Erythroblast (primary cell): ENCODE results near the gene TNFRSF13B.
"Not testable (repeated sequence)": the region's sequence is repeated elsewhere in the genome, so short reads cannot be mapped to it uniquely, and the experiment has no call there.

Experiments
- GATA1 ChIP-seq: IDR thresholded peaks from 2 replicates; pipeline ENCODE4 v1.6.1; 2011; ENCODE audit warnings: low read depth, mild to moderate bottlenecking, control low read depth, low read length, moderate library complexity
- POLR2A ChIP-seq: IDR thresholded peaks from 2 replicates; pipeline ENCODE4 v1.6.1; 2011; ENCODE audit warnings: mild to moderate bottlenecking, low read length

DNA sequence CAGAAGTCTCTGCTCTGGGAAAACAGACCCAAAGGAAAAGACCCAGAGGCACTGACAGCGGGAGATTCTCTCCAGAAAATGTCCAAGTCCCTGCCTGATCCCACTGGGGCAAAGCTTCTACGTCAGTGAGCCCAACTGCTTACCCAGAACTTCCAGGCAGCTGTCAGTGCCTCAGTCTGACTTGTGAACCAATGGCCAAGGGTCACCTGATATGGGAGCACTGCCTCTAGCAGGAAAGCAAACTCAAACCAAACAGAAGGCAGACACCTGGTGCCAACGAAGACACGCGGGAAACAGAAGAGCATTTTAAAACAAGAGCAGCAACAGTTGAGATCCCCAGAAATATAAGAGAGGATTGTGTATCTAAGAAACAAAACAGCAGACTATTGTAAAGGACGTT lies 16.9 kb downstream of the TNFRSF13B start:
- not testable (repeated sequence) for TF ChIP-seq POLR2A, GATA1
